ENCODE data around the gene DTHD1.

- TF ChIP-seq CTCF (optimal IDR thresholded peaks at IDR 0.05 in 1 of 3, IDR thresholded peaks at IDR 0.05 in 1 of 3, conservative IDR thresholded peaks at IDR 0.05 in 1 of 3; ENCODE audit: extremely low read depth in 1 of 3, insufficient read depth in 2 of 3, low read length in 3 of 3) (no peak), EZH2 (IDR thresholded peaks at IDR 0.05; ENCODE audit: low read length) (no peak)
Observed at GRCh38 chr4:36273276-36273675, 8.1 kb upstream of the DTHD1 start.

Data from keratinocyte (primary cell).